Right kidney (tissue), 1 donor: ENCODE data around the gene HAS3.
A peak's percentile ranks its signal among the peaks of the same experiment; 100 is the strongest.
"Not testable (repeated sequence)": the region's sequence is repeated elsewhere in the genome, so short reads cannot be mapped to it uniquely, and the experiment has no call there.

Experiments
- DNase-seq: peaks from one replicate; pipeline ENCODE4 v3.0.0-alpha.2; 2016

HAS3 gene

GRCh38 chr16:69118468-69118867 is 13.0 kb downstream of the HAS3 start:
- no peak for DNase-seq

GRCh38 chr16:69118994-69119393 is 13.5 kb downstream of the HAS3 start:
- no peak for DNase-seq

- DNase-seq = no peak
These were observed 14.1 kb downstream of the HAS3 start for GRCh38 chr16:69119536-69119935.

GRCh38 chr16:69120096-69120664 is 14.7 kb downstream of the HAS3 start:
- DNase-seq = no peak

- DNase-seq = no peak
These were observed 18.5 kb downstream of the HAS3 start for GRCh38 chr16:69123910-69124309.

- DNase-seq = not testable (repeated sequence)
These were observed 19.0 kb downstream of the HAS3 start for GRCh38 chr16:69124406-69124805.

- not testable (repeated sequence) for DNase-seq
These were observed 19.5 kb downstream of the HAS3 start for GRCh38 chr16:69124961-69125360.

- no peak for DNase-seq
These were observed 20.8 kb downstream of the HAS3 start for GRCh38 chr16:69126221-69126620.

GRCh38 chr16:69126801-69127200 is 21.3 kb downstream of the HAS3 start:
- DNase-seq = not testable (repeated sequence)

GRCh38 chr16:69127966-69128510 is 22.6 kb downstream of the HAS3 start:
- DNase-seq = no peak

GRCh38 chr16:69130461-69130860 is 25.0 kb downstream of the HAS3 start:
- no peak for DNase-seq

GRCh38 chr16:69131167-69131838 is 25.9 kb downstream of the HAS3 start:
- DNase-seq = no peak

- DNase-seq = peak; percentile 73
These were observed 26.5 kb downstream of the HAS3 start for GRCh38 chr16:69131839-69132423.

- peak; percentile 75 for DNase-seq
These were observed 27.2 kb downstream of the HAS3 start, which contains the start of the genes CHTF8 and UTP4 for GRCh38 chr16:69132424-69133252. Gene CHTF8, minus strand, starts transcription at chr16:69132588. Its CDS starts 11,130 bp downstream, at chr16:69121458. Gene UTP4, plus strand, starts transcription at chr16:69132649. Its CDS starts 811 bp downstream, at chr16:69133460.

GRCh38 chr16:69133373-69133954 is 28.0 kb downstream of the HAS3 start:
- DNase-seq = no peak

GRCh38 chr16:69138608-69139007 is 33.2 kb downstream of the HAS3 start:
- no peak for DNase-seq

- not testable (repeated sequence) for DNase-seq
These were observed 34.0 kb downstream of the HAS3 start for GRCh38 chr16:69139464-69139863.

GRCh38 chr16:69141014-69141413 is 35.6 kb downstream of the HAS3 start:
- no peak for DNase-seq

GRCh38 chr16:69141936-69142335 is 36.5 kb downstream of the HAS3 start:
- no peak for DNase-seq

GRCh38 chr16:69143116-69143515 is 37.7 kb downstream of the HAS3 start:
- no peak for DNase-seq

- DNase-seq = no peak
These were observed 40.2 kb downstream of the HAS3 start for GRCh38 chr16:69145658-69146057.

GRCh38 chr16:69149621-69150020 is 44.2 kb downstream of the HAS3 start:
- DNase-seq = not testable (repeated sequence)
